Common myeloid progenitor, CD34-positive (primary cell): ENCODE data around the gene LTA.

Source experiments
- CTCF ChIA-PET: fragments of 350-600 bp; sonication (Branson Sonifier 250); formaldehyde crosslinking; loops from one replicate; lab custom pipeline; 2021; ENCODE audit warnings: antibody characterized with exemption; lab: Charles Lee
- POLR2A ChIA-PET: fragments of 350-600 bp; sonication (Branson Sonifier 250); formaldehyde crosslinking; loops from one replicate; lab custom pipeline; 2021; ENCODE audit warnings: antibody characterized with exemption; lab: Charles Lee
- DNase-seq, 3 donors: peaks; one replicate each; pipeline versions ENCODE4 v3.0.0 to v3.0.0-alpha.2; 2013
- H3K27ac ChIP-seq, 2 experiments: 1 replicate in 1 of 2; 2 replicates in 1 of 2; pipeline ENCODE4 v1.7.0; 2013; ENCODE audit warnings: inconsistent platforms in 2 of 2, low read length in 2 of 2, mild to moderate bottlenecking in 2 of 2, low read depth in 1 of 2, moderate library complexity in 1 of 2; ENCODE audit not compliant: severe bottlenecking in 2 of 2, insufficient read depth in 1 of 2, poor library complexity in 1 of 2
- H3K27me3 ChIP-seq, 5 experiments: replicated peaks in 2 of 5; 1 replicate in 3 of 5; 2 replicates in 2 of 5; pipeline versions ENCODE4 v1.6.1 to v1.7.0; 2013; ENCODE audit warnings: low read length in 4 of 5, mild to moderate bottlenecking in 2 of 5, moderate library complexity in 2 of 5, inconsistent platforms in 1 of 5; ENCODE audit not compliant: insufficient read depth in 5 of 5, control insufficient read depth in 4 of 5
- H3K36me3 ChIP-seq, 4 experiments: 1 replicate in 2 of 4; 2 replicates in 2 of 4; pipeline versions ENCODE4 v1.6.1 to v1.7.0; 2013; ENCODE audit warnings: low read length in 3 of 4, control low read depth in 1 of 4, mild to moderate bottlenecking in 1 of 4; ENCODE audit not compliant: control insufficient read depth in 4 of 4, insufficient read depth in 4 of 4
- H3K4me1 ChIP-seq, 4 experiments: 1 replicate in 3 of 4; 2 replicates in 1 of 4; pipeline versions ENCODE4 v1.6.1 to v1.7.1; 2013; ENCODE audit warnings: low read length in 3 of 4, mild to moderate bottlenecking in 3 of 4, control low read depth in 1 of 4, inconsistent platforms in 1 of 4, moderate library complexity in 1 of 4; ENCODE audit not compliant: control insufficient read depth in 4 of 4, insufficient read depth in 4 of 4; ENCODE audit errors: control extremely low read depth in 1 of 4
- H3K4me3 ChIP-seq, 7 experiments: 1 replicate in 4 of 7; 2 replicates in 3 of 7; pipeline versions ENCODE4 v1.5.1 to v1.7.0; 2013; ENCODE audit warnings: mild to moderate bottlenecking in 7 of 7, low read length in 6 of 7, moderate library complexity in 6 of 7, inconsistent platforms in 2 of 7, low read depth in 2 of 7, control low read depth in 1 of 7; ENCODE audit not compliant: insufficient read depth in 4 of 7, control insufficient read depth in 1 of 7; ENCODE audit errors: extremely low read depth in 1 of 7
- H3K9me3 ChIP-seq, 5 experiments: 1 replicate in 4 of 5; 2 replicates in 1 of 5; pipeline versions ENCODE4 v1.6.1 to v1.7.1; 2013; ENCODE audit warnings: low read length in 4 of 5, mild to moderate bottlenecking in 2 of 5, inconsistent platforms in 1 of 5, low read depth in 1 of 5, moderate library complexity in 1 of 5; ENCODE audit not compliant: control insufficient read depth in 4 of 5, insufficient read depth in 2 of 5; ENCODE audit errors: control extremely low read depth in 1 of 5
- WGBS: methylation state at CpG from one replicate; pipeline ENCODE4 v1.1.5; 2013; ENCODE audit not compliant: insufficient coverage; 5-methylcytosine and 5-hydroxymethylcytosine counted together

The LTA gene

GRCh38 chr6:31607317-31607716 lies 35.2 kb downstream of the LTA start:
- Histone ChIP-seq H3K9me3 (no peaks in the 10 kb centered on the region), H3K27me3 (no peaks in the 10 kb centered on the region), H3K27ac (no peak overlapping the region), H3K36me3 (no peaks in the 10 kb centered on the region), H3K4me3 (no peak overlapping the region), H3K4me1 (peaks cover 0 to 12% (median 6%) of the 10 kb centered on the region in 4 experiments)
- 50% methylated on average over 1 of the region's 1 CpG for WGBS
- DNase-seq, result no peak
- POLR2A ChIA-PET, result no interaction called here
- CTCF ChIA-PET, result interaction anchor here (1.1 to 13.1 kb wide), 4 partner anchors 8 to 56 kb away, joined by 3 to 142 read pairs (median 7); partner anchors contain the start of genes AIF1 and NCR3

DNA sequence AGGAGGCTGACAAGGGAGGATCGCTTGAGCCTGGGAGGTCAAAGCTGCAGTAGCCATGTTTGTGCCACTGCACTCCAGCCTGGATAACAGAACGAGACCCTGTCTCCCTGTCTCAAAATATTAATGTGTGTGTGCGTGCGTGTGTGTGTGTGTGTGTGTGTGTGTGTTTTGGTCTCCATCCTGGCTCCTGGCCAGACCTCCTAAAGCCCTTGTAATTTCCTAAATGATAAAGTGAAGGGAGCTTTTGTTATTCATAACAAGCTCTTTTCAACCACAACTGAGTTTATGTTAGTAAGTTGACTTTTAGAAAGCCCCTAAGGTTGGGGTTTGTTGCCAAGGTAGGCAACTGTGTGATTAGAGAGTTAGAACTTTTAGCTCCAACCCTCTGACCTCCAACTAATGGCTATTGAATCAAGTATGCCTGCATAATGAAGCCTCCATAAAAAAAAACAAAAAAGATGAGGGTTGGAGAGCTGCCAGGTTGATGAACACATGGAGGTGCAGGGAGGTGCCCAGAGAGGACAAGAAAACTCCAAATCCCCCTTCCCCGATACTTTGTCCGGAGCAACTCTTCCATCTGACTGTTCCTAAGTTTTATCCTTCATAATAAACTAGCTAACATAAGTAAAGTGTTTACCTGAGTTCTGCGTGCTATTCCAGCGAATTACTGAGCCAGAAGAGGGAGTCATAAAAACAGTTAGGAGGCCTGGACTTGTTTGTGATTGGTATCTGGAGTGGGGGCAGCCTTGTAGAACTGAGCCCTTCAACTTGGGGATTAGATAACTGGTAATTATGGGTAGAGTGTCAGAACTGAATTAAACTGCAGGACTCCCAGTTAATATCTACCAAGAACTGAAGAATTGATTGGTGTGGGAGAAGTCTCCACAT lies 37.7 kb downstream of the LTA start:
- peak overlapping the region in 1 of 2 experiments; percentile 49 for H3K27ac ChIP-seq
- H3K4me1 ChIP-seq, result peaks cover 8 to 31% (median 24%) of the 10 kb centered on the region in 4 experiments
- 90% methylated on average over 5 of the region's 8 CpGs for WGBS
- peak in 2 of 3 donors; percentile 72 to 73 for DNase-seq
- H3K4me3 ChIP-seq, result no peak overlapping the region
- H3K27me3 ChIP-seq, result no peaks in the 10 kb centered on the region
- ChIA-PET POLR2A (interaction anchor here (0.8 to 1.3 kb wide), 3 partner anchors 10 to 29 kb away, joined by 3 to 4 read pairs (median 4); partner anchors contain the start of gene LST1), CTCF (interaction anchor here (0.8 to 13.1 kb wide), 10 partner anchors 13 to 65 kb away, joined by 3 to 142 read pairs (median 4); partner anchors contain the start of genes ATP6V1G2, LST1, LTB and NCR3)
- H3K9me3 ChIP-seq, result no peaks in the 10 kb centered on the region
- H3K36me3 ChIP-seq, result no peaks in the 10 kb centered on the region

DNA sequence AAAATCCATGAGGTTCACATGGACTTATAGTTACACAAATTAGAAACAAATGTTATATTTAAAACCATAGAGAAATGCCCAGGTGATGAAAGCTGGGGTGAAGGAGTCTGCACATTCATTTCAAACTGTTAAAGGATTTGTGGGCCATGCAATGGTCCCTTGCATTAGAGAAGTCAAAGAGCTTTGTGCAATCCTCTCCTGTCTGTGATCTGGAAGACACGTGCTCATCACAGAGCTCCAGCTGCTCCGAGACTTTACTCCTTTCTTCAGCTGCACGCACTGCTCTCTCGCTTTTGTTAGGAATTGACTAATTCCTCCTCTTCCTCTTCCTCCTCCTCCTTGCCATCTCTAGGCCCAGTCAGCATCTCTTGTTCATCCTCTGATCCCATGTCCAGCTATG lies 38.9 kb downstream of the LTA start:
- Histone ChIP-seq H3K27me3 (no peaks in the 10 kb centered on the region), H3K4me1 (peaks cover 11 to 40% (median 35%) of the 10 kb centered on the region in 4 experiments), H3K36me3 (no peaks in the 10 kb centered on the region), H3K27ac (no peak overlapping the region), H3K9me3 (no peaks in the 10 kb centered on the region), H3K4me3 (no peak overlapping the region)
- POLR2A ChIA-PET, result no interaction called here
- CTCF ChIA-PET, result interaction anchor here (1.0 to 13.1 kb wide), 4 partner anchors 14 to 62 kb away, joined by 3 to 142 read pairs (median 6); partner anchors contain the start of gene NCR3
- no peak for DNase-seq
- WGBS, result 94% methylated on average over 4 of the region's 4 CpGs

GRCh38 chr6:31614075-31614619 lies 42.1 kb downstream of the LTA start:
- no peaks in the 10 kb centered on the region for H3K9me3 ChIP-seq
- POLR2A ChIA-PET, result interaction anchor here (2.0 kb wide), 1 partner anchor 55 kb away, joined by 4 read pairs; no protein-coding TSS in a partner anchor
- peaks cover 0 to 8% (median 0%) of the 10 kb centered on the region in 4 experiments for H3K36me3 ChIP-seq
- H3K4me1 ChIP-seq, result peaks cover 20 to 60% (median 55%) of the 10 kb centered on the region in 4 experiments
- peak overlapping the region; percentile 29 to 91 for H3K27ac ChIP-seq
- peak overlapping the region in 3 of 7 experiments; percentile 37 to 90 (median 85) for H3K4me3 ChIP-seq
- WGBS, result 63% methylated on average over 3 of the region's 8 CpGs
- CTCF ChIA-PET, result interaction anchor here (1.2 to 13.1 kb wide), 8 partner anchors 10 to 116 kb away, joined by 3 to 142 read pairs (median 5); partner anchors contain the start of genes LTB, MICB and NCR3
- H3K27me3 ChIP-seq, result no peaks in the 10 kb centered on the region
- DNase-seq, result no peak

GRCh38 chr6:31614684-31615578 lies 42.8 kb downstream of the LTA start, which contains the start of gene AIF1:
Gene AIF1 (plus strand): TSS chr6:31615234. CDS start chr6:31615330, 96 bp downstream.
- WGBS, result 9% methylated on average over 5 of the region's 6 CpGs
- Histone ChIP-seq H3K9me3 (no peaks in the 10 kb centered on the region), H3K27ac (peak within 1 kb of the TSS; percentile 87 to 91), H3K36me3 (peaks cover 0 to 8% (median 0%) of the 10 kb centered on the region in 4 experiments), H3K27me3 (no peaks in the 10 kb centered on the region), H3K4me3 (peak within 1 kb of the TSS; percentile 46 to 90 (median 83)), H3K4me1 (peaks cover 22 to 61% (median 53%) of the 10 kb centered on the region in 4 experiments)
- ChIA-PET CTCF (interaction anchor here (0.5 to 13.1 kb wide), 10 partner anchors 8 to 244 kb away, joined by 3 to 142 read pairs (median 4); partner anchors contain the start of genes LST1 and NCR3), POLR2A (interaction anchor here (1.0 to 2.0 kb wide), 3 partner anchors 37 to 198 kb away, joined by 3 to 9 read pairs (median 4); partner anchors contain the start of gene BAG6)
- DNase-seq, result peak in 2 of 3 donors; percentile 47 to 54

GRCh38 chr6:31615748-31616147 lies 43.7 kb downstream of the LTA start:
- Histone ChIP-seq H3K9me3 (no peaks in the 10 kb centered on the region), H3K27me3 (no peaks in the 10 kb centered on the region), H3K27ac (peak overlapping the region; percentile 87 to 91), H3K36me3 (peaks cover 0 to 8% (median 0%) of the 10 kb centered on the region in 4 experiments), H3K4me1 (peaks cover 22 to 61% (median 53%) of the 10 kb centered on the region in 4 experiments), H3K4me3 (peak overlapping the region; percentile 46 to 90 (median 83))
- WGBS, result 0% methylated on average over 2 of the region's 7 CpGs
- peak; percentile 81 to 95 (median 94) for DNase-seq
- POLR2A ChIA-PET, result interaction anchor here (1.0 to 2.0 kb wide), 3 partner anchors 36 to 197 kb away, joined by 3 to 9 read pairs (median 4); partner anchors contain the start of gene BAG6
- CTCF ChIA-PET, result interaction anchor here (0.5 to 13.1 kb wide), 7 partner anchors 8 to 243 kb away, joined by 3 to 142 read pairs (median 5); partner anchors contain the start of genes LST1 and NCR3
